Stomach smooth muscle (tissue), 2 donors: ENCODE measurements around the gene COTL1.

Source experiments
- H3K27ac ChIP-seq: one replicate; pipeline ENCODE4 v1.7.0; 2013; ENCODE audit warnings: mild to moderate bottlenecking, low read length, inconsistent platforms
- H3K27me3 ChIP-seq, 2 donors: one replicate each; pipeline ENCODE4 v1.7.0; 2013; ENCODE audit warnings: low read length in 2 of 2; ENCODE audit not compliant: insufficient read depth in 2 of 2, control insufficient read depth in 1 of 2
- H3K36me3 ChIP-seq, 2 donors: one replicate each; pipeline ENCODE4 v1.7.0; 2013; ENCODE audit warnings: low read length in 2 of 2; ENCODE audit not compliant: control insufficient read depth in 2 of 2, insufficient read depth in 2 of 2
- H3K4me1 ChIP-seq: one replicate; pipeline ENCODE4 v1.7.0; 2013; ENCODE audit warnings: low read length; ENCODE audit not compliant: control insufficient read depth, insufficient read depth
- H3K4me3 ChIP-seq, 2 donors: one replicate each; pipeline ENCODE4 v1.7.0; 2013; ENCODE audit warnings: low read length in 2 of 2
- H3K9ac ChIP-seq, 2 donors: one replicate each; pipeline ENCODE4 v1.7.0; 2013; ENCODE audit warnings: low read length in 2 of 2, mild to moderate bottlenecking in 1 of 2
- H3K9me3 ChIP-seq, 2 donors: one replicate each; pipeline ENCODE4 v1.7.0; 2013; ENCODE audit warnings: low read length in 2 of 2; ENCODE audit not compliant: control insufficient read depth in 2 of 2
- donor health status: healthy.
- donor health status: Pancreatic carcinoma.

The COTL1 gene

DNA sequence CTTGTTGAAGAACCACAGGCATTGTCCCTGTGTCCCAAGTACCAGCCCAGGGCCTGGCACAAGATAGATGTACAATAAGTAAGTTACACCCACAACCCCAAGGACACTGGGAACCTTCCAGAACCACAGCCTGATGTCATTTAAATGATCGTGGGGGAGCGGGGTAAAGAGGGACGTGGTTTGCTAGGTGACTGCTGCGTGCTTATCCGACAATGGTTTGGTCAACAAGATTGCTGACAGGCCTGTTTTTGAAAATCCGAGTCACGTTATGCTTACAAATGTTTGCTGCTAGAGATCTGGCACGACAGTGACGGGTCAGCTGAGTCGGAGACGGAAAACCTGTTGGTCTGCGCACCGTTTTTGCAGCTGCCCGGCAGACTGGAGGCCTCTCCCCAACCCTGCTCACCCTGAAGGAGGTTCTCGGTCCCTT is 22.8 kb downstream of the COTL1 start:
- Histone ChIP-seq H3K36me3 (no peaks in the 10 kb centered on the region), H3K4me3 (no peak overlapping the region), H3K27me3 (no peaks in the 10 kb centered on the region), H3K9me3 (no peaks in the 10 kb centered on the region), H3K27ac (no peak overlapping the region), H3K4me1 (peaks cover 13% of the 10 kb centered on the region), H3K9ac (no peak overlapping the region)

DNA sequence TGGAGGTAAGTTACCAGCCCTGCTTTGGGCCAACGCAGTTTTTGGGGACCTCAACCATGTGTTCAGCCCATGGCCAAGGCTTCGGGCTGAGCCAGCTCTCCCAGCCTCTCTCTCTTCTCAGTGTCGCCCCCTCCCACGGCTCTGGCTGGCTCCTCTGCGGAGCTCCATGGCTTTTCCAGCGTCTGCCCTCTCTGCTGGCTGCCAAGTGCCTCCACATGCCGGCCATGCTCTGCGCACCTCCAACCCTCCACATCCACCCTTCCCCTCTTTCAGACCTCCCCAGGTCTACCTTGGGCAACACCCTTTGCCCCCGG is 23.2 kb downstream of the COTL1 start:
- H3K9ac ChIP-seq, result no peak overlapping the region
- H3K27me3 ChIP-seq, result no peaks in the 10 kb centered on the region
- no peak overlapping the region for H3K27ac ChIP-seq
- peaks cover 10% of the 10 kb centered on the region for H3K4me1 ChIP-seq
- H3K9me3 ChIP-seq, result no peaks in the 10 kb centered on the region
- no peak overlapping the region for H3K4me3 ChIP-seq
- H3K36me3 ChIP-seq, result no peaks in the 10 kb centered on the region

DNA sequence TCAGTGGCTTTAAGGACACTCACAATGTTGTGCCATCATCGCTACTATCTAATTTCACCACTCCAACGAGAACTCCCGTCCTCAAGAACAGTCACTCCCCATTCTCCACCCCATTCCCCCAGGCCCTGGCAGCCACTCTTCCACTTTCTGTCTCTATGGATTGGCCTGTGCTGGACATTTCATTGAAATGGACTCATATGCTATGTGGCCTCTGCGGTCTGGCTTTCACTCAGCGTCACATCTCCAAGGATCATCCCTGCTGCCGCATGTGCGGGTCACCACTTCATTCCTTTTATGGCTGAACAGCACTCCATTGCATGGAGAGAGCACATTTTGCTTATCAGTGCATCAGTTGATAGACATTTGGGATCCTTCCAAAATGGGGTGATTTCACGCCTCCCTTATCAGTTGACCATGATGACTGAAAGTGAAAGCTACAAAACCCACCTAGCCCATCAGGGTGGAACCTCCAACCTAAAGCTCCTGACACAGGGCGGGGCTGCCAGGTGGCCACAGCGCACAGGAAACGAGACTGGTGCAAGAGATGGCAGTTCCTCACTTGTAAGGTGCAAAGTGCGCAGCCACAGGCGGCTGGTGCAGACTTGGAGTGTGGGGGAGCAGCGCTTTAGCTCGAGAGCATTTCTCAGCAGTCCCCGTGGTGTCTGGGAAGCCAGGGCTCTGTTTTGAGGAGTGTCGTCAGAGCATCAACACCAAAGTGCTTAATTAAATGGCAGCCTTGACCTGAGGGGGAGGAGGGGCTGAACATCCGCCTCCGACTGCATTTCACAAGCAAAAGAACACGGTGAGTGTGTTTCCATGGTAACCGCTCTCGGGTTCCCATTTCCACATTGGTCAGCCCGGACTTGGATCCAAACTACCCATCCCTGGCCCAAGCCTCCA is 23.8 kb downstream of the COTL1 start:
- Histone ChIP-seq H3K27me3 (no peaks in the 10 kb centered on the region), H3K4me1 (peaks cover 5% of the 10 kb centered on the region), H3K4me3 (no peak overlapping the region), H3K36me3 (no peaks in the 10 kb centered on the region), H3K9ac (no peak overlapping the region), H3K27ac (no peak overlapping the region), H3K9me3 (no peaks in the 10 kb centered on the region)

DNA sequence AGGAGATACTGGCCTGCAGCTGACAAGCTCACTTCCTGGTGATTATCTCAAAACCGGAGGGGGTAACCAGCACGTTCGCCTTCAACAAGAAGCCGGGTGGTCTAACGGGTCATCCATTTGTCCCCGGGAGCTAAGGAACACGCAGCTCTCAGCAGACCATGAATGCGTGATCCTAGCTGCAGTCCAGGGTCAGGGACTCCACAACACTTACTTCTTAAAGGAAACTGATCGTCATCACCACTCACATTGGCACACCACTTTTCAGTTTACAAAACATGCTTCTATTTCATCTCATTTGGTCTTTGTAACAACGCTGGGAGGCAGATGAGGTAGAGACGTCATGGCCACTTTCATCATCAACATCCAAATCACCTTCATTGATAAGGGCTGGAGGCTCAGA is 25.2 kb downstream of the COTL1 start:
- Histone ChIP-seq H3K9me3 (no peaks in the 10 kb centered on the region), H3K36me3 (no peaks in the 10 kb centered on the region), H3K9ac (no peak overlapping the region), H3K27me3 (no peaks in the 10 kb centered on the region), H3K4me3 (no peak overlapping the region), H3K4me1 (peaks cover 4% of the 10 kb centered on the region), H3K27ac (no peak overlapping the region)

DNA sequence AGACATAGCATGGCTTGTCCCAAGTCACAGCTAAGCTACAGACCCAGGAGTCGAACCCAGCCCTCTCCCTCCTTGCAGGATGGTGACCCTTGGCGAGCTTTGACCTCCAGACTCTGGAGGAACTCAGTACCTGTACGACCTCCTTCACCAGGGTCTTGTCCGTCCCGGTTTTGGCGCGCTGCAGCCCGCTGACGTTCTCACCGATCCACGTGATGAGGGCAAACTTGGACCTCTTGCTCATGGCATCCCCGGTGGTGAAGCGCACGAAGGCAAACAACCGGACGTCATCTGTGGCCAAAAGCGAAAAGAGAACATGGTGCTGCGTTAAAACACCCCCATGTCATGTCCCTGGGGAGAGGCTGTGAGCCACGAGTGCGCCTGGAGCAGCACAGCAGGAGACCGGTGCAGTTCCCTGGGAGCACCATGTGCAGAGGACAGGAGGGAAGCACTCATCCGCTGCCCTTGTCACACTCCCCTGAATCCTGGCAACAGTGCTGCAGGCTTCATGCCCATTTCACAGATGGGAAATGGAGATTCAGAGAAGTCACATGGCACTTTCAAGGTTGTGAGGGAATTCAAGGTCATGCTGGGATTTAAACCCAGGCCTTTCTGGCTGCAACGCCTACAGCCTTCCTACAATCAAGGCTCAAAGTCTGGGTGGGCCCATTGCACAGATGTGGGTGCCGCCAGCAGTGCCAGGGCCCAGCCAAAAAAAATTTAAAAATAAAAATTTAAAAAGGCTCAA is 27.7 kb downstream of the COTL1 start:
- H3K27ac ChIP-seq, result no peak overlapping the region
- H3K9me3 ChIP-seq, result no peaks in the 10 kb centered on the region
- no peaks in the 10 kb centered on the region for H3K36me3 ChIP-seq
- H3K4me1 ChIP-seq, result no peaks in the 10 kb centered on the region
- H3K9ac ChIP-seq, result no peak overlapping the region
- H3K4me3 ChIP-seq, result no peak overlapping the region
- no peaks in the 10 kb centered on the region for H3K27me3 ChIP-seq

DNA sequence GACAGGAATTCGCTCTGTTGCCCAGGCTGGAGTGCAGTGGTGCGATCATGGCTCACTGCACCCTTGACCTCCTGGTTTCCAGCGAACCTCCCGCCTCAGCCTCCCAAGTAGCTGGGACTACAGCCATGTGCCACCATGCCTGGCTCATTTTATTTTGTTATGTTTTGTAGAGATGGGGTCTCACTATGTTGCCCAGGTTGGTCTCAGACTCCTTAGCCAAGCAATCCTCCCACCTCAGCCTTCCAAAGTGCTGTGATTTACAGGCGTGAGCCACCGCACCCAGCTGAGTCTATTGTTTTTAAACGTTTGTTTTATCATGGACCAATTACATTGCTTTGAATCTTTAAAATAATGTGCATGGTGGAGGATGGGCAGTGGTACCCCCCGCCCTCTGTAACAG is 28.9 kb downstream of the COTL1 start:
- H3K27me3 ChIP-seq, result no peaks in the 10 kb centered on the region
- H3K9ac ChIP-seq, result no peak overlapping the region
- no peaks in the 10 kb centered on the region for H3K9me3 ChIP-seq
- H3K4me3 ChIP-seq, result no peak overlapping the region
- peaks cover 2% of the 10 kb centered on the region for H3K4me1 ChIP-seq
- H3K36me3 ChIP-seq, result no peaks in the 10 kb centered on the region
- no peak overlapping the region for H3K27ac ChIP-seq

DNA sequence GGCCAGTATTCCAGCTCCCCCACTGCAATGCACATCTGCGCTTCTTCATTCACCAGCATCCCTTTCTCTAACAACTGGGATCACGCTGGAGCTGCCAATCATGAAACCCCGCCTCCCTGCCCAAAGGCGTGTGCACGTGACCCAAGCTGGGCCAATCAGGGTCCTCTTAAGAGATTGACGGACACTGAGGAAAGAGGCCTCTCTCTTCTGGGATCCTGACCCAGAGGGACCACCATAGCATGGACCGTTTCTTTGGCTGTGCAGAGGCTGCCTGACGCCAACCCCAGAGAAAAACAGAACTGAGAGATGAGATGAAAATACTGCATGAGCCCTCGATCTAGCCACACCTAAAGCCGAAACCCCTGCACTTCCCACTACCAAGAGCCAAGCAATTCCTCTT is 32.0 kb downstream of the COTL1 start:
- Histone ChIP-seq H3K27me3 (peaks cover 0 to 2% of the 10 kb centered on the region in 2 donors), H3K4me1 (peaks cover 2% of the 10 kb centered on the region), H3K4me3 (no peak overlapping the region), H3K27ac (no peak overlapping the region), H3K9ac (no peak overlapping the region), H3K36me3 (no peaks in the 10 kb centered on the region), H3K9me3 (no peaks in the 10 kb centered on the region)

GRCh38 chr16:84585467-84585866 is 32.4 kb downstream of the COTL1 start:
- no peak overlapping the region for H3K9ac ChIP-seq
- no peaks in the 10 kb centered on the region for H3K9me3 ChIP-seq
- H3K4me1 ChIP-seq, result peaks cover 2% of the 10 kb centered on the region
- no peak overlapping the region for H3K4me3 ChIP-seq
- H3K36me3 ChIP-seq, result no peaks in the 10 kb centered on the region
- no peak overlapping the region for H3K27ac ChIP-seq
- peaks cover 0 to 2% of the 10 kb centered on the region in 2 donors for H3K27me3 ChIP-seq

DNA sequence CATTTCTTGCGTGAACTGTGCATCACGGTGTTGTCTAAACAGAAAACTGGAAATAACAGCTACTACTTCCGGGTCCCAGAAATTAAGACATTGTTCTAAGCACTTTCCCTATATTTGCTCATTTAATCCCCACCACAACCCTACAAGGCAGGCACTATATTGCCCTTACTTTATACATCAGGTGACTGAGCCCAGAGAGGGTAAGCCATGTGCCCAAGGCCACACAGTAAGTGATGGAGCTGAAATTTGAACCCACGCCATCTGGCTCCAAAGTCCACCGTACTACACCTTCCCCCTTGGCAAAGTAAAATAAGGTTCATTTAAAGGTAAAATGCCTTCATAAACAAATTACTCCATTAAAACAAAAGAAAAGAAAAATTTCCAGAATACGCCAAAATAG is 33.2 kb downstream of the COTL1 start:
- Histone ChIP-seq H3K4me3 (no peak overlapping the region), H3K36me3 (no peaks in the 10 kb centered on the region), H3K4me1 (peaks cover 2% of the 10 kb centered on the region), H3K9ac (no peak overlapping the region), H3K9me3 (no peaks in the 10 kb centered on the region), H3K27me3 (peaks cover 0 to 2% of the 10 kb centered on the region in 2 donors), H3K27ac (no peak overlapping the region)

DNA sequence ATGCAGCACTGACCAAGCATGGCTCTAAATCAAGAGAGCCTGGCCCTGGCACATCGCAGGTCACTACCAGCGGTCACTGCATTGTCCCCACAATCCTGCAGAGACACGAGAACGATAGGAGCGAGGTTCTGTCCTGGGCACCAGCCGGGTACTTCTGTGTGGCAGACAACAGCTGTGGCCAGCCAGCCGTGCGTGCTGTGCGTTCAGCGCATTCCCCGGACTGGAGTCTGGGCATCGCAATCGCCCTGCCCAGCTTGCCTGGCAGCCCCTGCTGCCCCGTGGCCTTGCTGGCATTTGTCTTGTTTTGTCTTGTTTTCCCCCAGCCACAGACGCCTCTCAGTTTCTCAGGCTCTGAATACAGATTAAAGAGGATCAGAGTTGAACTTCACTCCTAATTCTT is 33.9 kb downstream of the COTL1 start:
- Histone ChIP-seq H3K27ac (no peak overlapping the region), H3K4me1 (peaks cover 2% of the 10 kb centered on the region), H3K4me3 (no peak overlapping the region), H3K9me3 (no peaks in the 10 kb centered on the region), H3K27me3 (peaks cover 0 to 2% of the 10 kb centered on the region in 2 donors), H3K36me3 (no peaks in the 10 kb centered on the region), H3K9ac (no peak overlapping the region)
